ENCODE measurements around the gene EP400. TPM values are rescaled to one million over a fixed set of nuclear protein-coding genes. Genes with fewer than 3 reads are reported as not detected.

Gene EP400
- total RNA-seq, 4 donors from 2014 or later = 20.5 to 33.7 (median 23.4) TPM

- TF ChIP-seq, protein P1, sequence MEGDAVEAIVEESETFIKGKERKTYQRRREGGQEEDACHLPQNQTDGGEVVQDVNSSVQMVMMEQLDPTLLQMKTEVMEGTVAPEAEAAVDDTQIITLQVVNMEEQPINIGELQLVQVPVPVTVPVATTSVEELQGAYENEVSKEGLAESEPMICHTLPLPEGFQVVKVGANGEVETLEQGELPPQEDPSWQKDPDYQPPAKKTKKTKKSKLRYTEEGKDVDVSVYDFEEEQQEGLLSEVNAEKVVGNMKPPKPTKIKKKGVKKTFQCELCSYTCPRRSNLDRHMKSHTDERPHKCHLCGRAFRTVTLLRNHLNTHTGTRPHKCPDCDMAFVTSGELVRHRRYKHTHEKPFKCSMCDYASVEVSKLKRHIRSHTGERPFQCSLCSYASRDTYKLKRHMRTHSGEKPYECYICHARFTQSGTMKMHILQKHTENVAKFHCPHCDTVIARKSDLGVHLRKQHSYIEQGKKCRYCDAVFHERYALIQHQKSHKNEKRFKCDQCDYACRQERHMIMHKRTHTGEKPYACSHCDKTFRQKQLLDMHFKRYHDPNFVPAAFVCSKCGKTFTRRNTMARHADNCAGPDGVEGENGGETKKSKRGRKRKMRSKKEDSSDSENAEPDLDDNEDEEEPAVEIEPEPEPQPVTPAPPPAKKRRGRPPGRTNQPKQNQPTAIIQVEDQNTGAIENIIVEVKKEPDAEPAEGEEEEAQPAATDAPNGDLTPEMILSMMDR (IDR thresholded peaks at IDR 0.05; ENCODE audit: low read depth) = no peak
These were observed 144.6 kb downstream of the EP400 start for GRCh38 chr12:132094269-132094891.

DNA sequence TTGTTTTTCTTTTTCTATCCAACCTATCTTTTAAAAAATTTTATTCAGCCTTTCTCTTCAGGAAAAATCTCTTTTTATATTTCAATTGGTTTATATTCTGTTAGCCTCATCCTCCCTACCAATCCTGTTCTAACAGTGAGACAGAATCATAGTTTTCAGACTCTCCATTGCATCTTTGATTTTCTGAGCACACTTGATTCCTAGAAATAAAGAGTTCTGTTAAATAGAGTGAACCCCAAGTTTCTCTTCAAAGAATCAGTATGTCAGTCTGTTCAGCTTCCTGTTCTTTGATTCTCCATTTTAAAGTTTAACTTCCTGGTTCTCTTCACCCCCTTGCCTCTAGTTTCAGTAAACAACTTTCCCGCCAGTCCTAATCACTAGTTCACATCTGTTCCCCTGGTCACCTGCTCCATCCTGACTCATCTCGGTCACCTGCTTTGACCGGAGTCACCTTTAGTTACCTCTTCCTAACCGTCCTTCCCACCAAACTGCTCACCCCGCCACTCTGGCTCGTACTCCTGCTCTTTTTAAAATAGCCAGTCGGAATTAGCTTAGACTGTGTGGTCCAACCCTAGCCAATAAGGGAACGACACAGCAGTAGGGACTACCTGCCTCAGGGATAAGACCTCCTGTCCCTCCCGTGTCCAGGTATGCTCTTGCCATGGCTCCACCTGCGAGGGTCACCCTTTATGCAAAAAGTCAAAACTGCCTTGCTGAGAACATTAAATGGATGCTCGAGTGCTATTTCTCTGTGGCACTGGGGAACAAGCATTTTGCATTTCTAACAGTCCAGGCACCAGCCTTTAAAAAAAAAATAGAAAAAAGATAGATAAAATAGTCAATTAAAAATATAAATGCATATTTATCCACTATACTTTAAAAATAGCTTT is 146.0 kb downstream of the EP400 start:
- TF ChIP-seq, protein P1 (IDR thresholded peaks at IDR 0.05; ENCODE audit: low read depth) = no peak

- TF ChIP-seq, protein P1 (IDR thresholded peaks at IDR 0.05; ENCODE audit: low read depth) = no peak
These were observed 150.0 kb downstream of the EP400 start for GRCh38 chr12:132099739-132100138.

DNA sequence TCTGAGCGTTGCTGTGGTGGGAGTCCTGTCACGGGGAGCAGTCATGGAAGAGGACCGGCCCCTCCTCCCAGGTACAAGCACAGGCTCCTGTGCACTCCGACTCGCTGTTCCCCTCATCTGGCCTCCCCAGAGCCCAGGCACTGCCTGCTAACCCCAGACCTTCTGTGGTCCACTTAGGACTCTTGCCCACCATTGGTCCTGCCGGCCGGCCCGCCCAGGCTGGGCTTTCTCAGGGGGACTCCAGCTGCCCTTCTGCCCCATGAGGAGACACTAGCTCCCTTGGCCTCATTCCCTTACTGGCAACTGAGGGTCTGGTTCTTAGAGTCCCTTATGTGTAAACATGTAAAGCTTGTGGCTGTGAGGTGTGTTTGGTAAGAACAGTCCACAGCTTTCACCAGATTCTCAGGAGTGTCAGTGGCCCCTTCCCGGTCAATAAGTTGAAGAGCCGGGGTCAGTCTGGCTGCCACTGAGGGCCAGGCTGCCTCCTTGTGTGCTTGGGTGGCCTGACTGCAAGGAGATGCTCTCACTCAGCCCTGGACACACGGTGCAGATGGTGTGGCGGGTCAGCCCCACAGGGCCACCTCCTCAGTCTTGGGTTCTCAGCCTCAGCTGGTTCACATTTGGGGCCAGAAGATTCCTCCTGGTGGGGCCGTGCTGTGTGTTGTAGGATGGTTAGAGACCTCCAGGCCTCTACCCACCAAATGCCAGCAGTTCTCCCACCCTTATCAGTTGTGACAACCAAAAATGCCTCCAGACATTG is 150.7 kb downstream of the EP400 start:
- TF ChIP-seq, protein P1 (IDR thresholded peaks at IDR 0.05; ENCODE audit: low read depth) = no peak

DNA sequence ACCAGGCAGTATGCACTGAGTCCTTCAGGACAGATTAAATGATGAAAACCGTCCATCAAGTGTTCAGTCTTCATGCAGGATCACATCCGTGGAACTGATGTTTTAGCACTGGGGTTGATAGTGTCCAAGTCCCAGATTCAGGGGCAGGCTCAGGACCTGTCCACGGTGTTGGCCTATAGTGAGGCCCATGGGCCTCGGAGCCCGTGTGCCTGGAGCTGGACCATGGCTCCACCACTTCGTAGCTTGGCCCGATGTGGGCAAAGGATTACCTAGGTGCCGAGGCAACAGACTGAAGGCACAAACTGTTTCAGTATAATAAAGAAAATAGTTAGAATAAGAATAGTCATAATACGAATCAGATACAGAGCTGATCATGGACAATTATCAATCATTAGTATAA is 152.6 kb downstream of the EP400 start:
- TF ChIP-seq, protein P1 (IDR thresholded peaks at IDR 0.05; ENCODE audit: low read depth) = no peak

GRCh38 chr12:132103542-132104308 is 154.0 kb downstream of the EP400 start:
- TF ChIP-seq, protein P1 (IDR thresholded peaks at IDR 0.05; ENCODE audit: low read depth) = no peak
